Mucosa of stomach (tissue), 1 donor: ENCODE measurements around the gene APLNR.

Experiments
- H3K27me3 ChIP-seq: one replicate; pipeline ENCODE4 v1.7.0; 2013; ENCODE audit warnings: mild to moderate bottlenecking, low read length; ENCODE audit not compliant: control insufficient read depth, insufficient read depth
- H3K36me3 ChIP-seq: one replicate; pipeline ENCODE4 v1.7.0; 2013; ENCODE audit warnings: low read length; ENCODE audit not compliant: control insufficient read depth, insufficient read depth
- H3K4me1 ChIP-seq: one replicate; pipeline ENCODE4 v1.7.0; 2013; ENCODE audit warnings: mild to moderate bottlenecking, low read length; ENCODE audit not compliant: control insufficient read depth, insufficient read depth
- H3K4me3 ChIP-seq: one replicate; pipeline ENCODE4 v1.7.0; 2013; ENCODE audit warnings: low read length
- H3K9ac ChIP-seq: one replicate; pipeline ENCODE4 v1.7.0; 2013; ENCODE audit warnings: mild to moderate bottlenecking, low read length, moderate library complexity
- H3K9me3 ChIP-seq: one replicate; pipeline ENCODE4 v1.7.0; 2013; ENCODE audit warnings: mild to moderate bottlenecking, low read length, moderate library complexity; ENCODE audit not compliant: control insufficient read depth
- donor health status: Pancreatic carcinoma.

APLNR gene

DNA sequence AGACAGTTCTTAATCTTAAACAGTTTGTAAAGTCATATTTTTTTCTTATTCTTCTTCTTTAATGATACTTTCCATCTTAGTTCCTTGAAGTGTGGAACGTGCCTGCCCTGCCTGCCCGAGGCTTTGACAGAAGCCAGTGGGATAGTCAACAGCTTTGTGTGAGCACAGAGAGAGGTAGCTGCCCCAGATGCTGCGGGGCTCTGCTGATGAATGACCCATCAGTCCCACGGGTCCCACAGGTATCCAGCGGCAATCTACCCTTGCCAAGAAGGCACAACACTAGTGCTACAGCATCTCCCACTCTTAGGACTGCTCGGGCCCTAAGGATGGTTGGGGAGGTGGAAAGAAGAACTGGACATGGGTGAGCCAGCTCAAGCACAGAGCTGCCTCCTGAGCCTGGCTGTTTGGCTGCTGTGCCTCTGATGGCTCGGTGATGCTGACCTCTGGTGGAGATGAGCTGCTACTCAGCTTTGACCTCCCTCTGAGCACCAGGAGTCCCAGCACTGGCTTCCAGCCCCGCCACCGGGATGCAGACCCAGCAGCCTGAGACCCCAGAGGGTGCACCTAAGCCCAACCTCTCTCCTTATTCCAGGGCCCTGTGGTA is 11.8 kb upstream of the APLNR start:
- H3K4me1 ChIP-seq = no peaks in the 10 kb centered on the region
- H3K9me3 ChIP-seq = no peaks in the 10 kb centered on the region
- H3K27me3 ChIP-seq = no peaks in the 10 kb centered on the region
- H3K36me3 ChIP-seq = no peaks in the 10 kb centered on the region
- H3K4me3 ChIP-seq = no peak overlapping the region
- no peak overlapping the region for H3K9ac ChIP-seq

DNA sequence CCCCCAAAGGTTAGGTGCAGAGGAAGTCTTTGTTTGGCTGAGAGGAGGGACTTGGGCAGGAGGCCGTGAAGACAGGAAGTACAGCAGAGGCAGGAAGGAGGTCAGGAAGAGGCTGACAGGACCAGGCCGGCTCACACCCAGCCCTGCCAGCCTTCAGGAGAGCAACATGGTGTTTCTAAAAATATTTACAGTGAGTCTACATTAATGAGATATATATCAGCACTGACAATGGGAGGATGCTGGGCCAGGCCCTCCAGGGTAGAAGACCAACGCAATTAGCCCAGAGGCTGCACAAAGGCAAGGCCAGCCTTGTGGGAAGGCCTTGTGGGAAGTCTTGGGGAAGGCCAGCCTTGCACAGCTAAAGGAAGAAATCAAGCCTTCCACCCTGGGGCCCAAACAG is 7.9 kb upstream of the APLNR start:
- H3K4me1 ChIP-seq = peaks cover under 1% of the 10 kb centered on the region
- no peaks in the 10 kb centered on the region for H3K36me3 ChIP-seq
- H3K4me3 ChIP-seq = no peak overlapping the region
- no peaks in the 10 kb centered on the region for H3K27me3 ChIP-seq
- H3K9ac ChIP-seq = no peak overlapping the region
- no peaks in the 10 kb centered on the region for H3K9me3 ChIP-seq

DNA sequence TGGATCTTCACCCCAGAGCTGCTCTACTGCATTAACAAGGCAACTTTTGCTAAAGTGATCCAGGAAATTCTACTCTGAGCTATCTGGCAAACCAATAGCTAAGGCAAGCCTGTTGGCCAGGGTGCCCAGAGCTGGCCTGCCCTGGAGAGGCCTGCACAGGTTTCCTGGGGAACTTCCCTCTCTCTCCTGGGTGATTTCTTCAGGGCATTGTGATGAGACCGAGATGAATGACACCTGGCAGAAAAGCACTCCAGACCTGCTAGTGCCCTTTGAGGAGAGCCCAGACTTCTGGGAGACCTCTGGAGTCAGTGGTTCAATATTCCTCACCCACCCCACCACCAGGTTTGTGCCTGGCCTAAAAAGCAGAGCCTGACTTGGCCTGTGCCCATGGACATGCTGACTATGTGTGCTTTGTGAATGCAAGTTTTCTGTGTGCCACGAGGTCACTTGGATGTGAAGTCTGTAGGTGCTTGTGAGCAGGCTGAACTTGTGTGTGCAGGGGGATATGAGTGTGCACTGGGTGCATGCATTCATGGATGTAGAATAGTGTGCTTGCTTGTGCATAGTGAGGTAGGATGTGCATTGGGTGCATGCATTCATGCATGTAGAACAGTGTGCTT is 4.4 kb upstream of the APLNR start:
- no peaks in the 10 kb centered on the region for H3K9me3 ChIP-seq
- H3K36me3 ChIP-seq = no peaks in the 10 kb centered on the region
- H3K27me3 ChIP-seq = no peaks in the 10 kb centered on the region
- H3K4me1 ChIP-seq = peaks cover 5% of the 10 kb centered on the region
- H3K9ac ChIP-seq = no peak overlapping the region
- H3K4me3 ChIP-seq = no peak overlapping the region

DNA sequence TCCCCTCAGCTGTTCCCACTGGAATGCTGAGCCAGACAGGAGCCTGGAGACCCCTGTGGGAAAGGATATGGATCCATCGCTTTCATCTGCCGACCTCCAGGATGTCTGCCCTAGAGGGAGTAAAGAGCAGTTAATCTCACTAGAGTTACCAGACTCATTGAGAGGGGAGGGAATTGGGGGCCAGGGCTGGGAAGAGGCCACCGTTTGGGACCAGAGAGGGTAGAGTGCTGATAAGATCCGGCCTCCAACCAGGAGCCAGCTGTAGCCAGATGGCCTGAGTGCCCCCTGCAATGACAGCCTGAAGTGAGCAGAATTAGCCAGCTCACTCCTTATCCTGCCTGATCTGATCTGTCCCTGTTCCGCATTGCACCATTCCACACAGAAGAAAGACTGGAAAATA is 3.7 kb upstream of the APLNR start:
- Histone ChIP-seq H3K4me3 (no peak overlapping the region), H3K9me3 (no peaks in the 10 kb centered on the region), H3K36me3 (no peaks in the 10 kb centered on the region), H3K27me3 (no peaks in the 10 kb centered on the region), H3K9ac (no peak overlapping the region), H3K4me1 (peaks cover 5% of the 10 kb centered on the region)

DNA sequence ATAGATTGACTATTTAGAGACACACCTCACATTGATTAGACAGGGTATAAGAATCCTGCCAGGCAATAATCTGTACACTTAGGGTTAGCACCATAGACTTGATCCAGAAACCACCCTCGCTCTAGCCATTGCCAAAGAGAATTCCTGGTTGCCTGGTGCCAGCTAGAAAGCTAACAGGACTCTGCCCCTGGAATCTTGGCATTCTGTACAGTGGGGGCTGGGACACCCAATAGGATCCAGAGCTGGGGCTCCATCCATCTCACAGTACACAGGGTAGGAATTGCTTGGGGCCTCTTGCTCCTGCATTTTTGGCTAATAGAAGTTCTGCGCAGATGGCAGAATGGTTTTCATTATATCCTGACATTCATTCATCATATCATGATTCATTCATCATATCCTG is 3.0 kb upstream of the APLNR start:
- H3K27me3 ChIP-seq = no peaks in the 10 kb centered on the region
- H3K4me1 ChIP-seq = peaks cover 5% of the 10 kb centered on the region
- no peaks in the 10 kb centered on the region for H3K36me3 ChIP-seq
- H3K9me3 ChIP-seq = no peaks in the 10 kb centered on the region
- H3K4me3 ChIP-seq = no peak overlapping the region
- H3K9ac ChIP-seq = no peak overlapping the region

DNA sequence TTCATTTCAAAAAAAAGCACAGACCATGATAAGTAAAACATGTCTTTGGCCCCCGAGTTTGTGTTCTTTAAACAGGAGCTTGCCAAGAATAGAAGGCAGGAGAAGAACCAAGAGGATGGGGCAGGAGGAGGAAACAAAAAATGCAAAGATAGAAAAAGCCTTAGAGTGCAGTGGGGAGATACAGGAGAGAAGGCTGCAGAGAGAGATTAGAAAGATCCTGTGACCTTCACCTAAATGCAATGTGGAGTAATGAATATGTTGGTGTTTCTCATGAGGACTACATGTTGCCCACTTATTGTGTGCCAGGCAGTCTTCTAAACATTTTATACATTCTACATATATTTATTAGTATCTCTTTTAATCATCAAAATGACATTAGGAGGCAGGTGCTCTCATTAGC is 2.3 kb upstream of the APLNR start:
- H3K4me3 ChIP-seq = no peak overlapping the region
- no peaks in the 10 kb centered on the region for H3K36me3 ChIP-seq
- no peak overlapping the region for H3K9ac ChIP-seq
- H3K27me3 ChIP-seq = no peaks in the 10 kb centered on the region
- H3K9me3 ChIP-seq = no peaks in the 10 kb centered on the region
- H3K4me1 ChIP-seq = peaks cover 5% of the 10 kb centered on the region

DNA sequence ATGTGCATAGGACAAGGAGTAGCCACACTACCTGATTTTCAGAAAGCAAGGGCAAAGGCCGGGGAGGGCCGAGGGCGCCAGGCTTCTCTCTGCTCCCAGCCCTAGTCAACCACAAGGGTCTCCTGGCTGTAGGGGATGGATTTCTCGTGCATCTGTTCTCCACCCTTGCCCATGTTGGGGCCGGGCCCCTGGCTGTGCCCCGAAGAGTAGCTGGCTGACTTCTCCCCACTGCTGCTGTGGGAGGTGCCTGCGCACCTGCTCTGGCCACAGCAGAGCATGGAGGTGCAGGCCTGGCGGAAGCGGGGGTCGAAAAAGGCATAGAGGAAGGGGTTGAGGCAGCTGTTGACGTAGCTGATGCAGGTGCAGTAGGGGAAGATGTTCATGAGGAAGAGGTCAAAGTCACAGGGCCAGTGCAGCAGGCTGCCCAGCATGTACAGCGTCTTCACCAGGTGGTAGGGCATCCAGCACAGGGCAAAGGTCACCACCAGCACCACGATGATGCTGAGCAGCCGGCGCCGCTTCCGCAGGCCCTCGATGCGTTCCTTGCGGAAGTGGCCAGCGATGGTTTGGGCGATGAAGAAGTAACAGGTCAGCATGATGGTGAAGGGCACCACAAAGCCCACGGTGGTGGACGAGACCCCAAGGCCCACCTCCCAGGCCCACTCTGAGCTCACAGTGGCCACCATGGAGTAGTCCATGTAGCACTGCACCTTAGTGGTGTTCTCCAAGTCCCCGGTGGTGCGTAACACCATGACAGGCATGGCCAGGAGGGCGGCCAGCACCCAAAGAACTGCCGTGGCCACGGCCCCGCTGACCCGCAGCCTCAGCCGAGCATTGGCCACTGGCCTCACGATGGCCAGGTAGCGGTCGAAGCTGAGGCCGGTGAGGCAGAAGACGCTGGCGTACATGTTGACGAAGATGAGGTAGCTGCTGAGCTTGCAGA is 1.0 kb downstream of the APLNR start:
- Histone ChIP-seq H3K9me3 (no peaks in the 10 kb centered on the region), H3K36me3 (no peaks in the 10 kb centered on the region), H3K9ac (no peak overlapping the region), H3K4me3 (no peak overlapping the region), H3K27me3 (peaks cover 12% of the 10 kb centered on the region), H3K4me1 (peaks cover 5% of the 10 kb centered on the region)

DNA sequence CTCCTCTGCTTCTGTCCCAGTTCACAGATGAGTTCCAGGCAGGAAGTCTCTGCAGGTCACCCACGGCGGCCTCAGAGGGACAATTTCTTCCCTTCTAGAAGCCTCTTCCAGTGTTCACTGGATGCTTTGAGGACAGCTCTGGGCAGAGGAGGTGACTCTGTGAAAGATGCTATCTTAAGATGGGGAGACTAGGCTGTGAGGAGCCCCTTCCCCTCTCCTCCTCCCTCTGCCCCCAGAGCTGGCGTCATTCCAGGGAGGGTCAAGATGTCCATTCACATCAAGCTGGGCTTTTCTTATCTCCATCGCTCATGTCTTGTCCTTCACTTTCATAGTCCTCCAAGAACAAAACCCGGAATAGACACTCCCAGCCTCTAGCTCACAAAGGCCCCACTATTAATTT is 3.3 kb downstream of the APLNR start:
- Histone ChIP-seq H3K4me1 (no peaks in the 10 kb centered on the region), H3K9ac (no peak overlapping the region), H3K27me3 (peaks cover 12% of the 10 kb centered on the region), H3K4me3 (no peak overlapping the region), H3K36me3 (no peaks in the 10 kb centered on the region), H3K9me3 (no peaks in the 10 kb centered on the region)

DNA sequence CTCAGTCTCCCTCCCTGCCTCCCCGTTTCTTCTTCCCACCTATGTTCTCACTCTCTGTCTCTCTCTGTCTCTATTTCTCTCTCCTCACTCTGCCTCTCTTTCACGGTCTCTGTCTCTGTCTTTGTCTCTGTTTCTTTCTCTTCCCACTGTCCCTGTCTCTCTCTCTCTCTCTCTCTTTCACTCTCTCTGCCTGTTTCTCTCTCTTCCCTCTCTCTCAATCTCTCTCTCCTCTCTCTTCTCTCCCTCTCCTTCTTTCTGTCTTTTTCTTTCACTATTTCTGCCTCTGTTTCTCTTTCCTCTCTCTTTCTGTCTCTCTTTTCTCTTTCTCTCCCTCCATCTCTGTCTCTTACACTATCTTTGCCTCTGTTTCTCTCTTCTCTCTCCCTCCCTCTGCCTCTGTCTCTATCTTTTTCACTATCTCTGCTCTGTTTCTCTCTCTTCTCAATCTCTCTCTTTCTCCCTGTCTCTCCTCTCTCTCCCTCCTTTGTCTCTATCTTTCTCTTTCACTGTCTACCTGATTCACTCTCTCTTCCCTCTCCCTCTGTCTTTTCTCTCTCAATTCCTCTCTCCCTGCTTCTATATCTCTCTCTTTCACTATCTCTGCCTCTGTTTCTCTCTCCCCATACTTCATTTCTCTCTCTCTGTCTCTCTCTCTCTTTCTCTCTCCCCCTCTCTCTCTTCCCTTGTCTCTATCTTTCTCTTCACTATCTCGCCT is 5.4 kb downstream of the APLNR start:
- peaks cover 12% of the 10 kb centered on the region for H3K27me3 ChIP-seq
- no peak overlapping the region for H3K4me3 ChIP-seq
- no peak overlapping the region for H3K9ac ChIP-seq
- no peaks in the 10 kb centered on the region for H3K4me1 ChIP-seq
- no peaks in the 10 kb centered on the region for H3K9me3 ChIP-seq
- no peaks in the 10 kb centered on the region for H3K36me3 ChIP-seq

DNA sequence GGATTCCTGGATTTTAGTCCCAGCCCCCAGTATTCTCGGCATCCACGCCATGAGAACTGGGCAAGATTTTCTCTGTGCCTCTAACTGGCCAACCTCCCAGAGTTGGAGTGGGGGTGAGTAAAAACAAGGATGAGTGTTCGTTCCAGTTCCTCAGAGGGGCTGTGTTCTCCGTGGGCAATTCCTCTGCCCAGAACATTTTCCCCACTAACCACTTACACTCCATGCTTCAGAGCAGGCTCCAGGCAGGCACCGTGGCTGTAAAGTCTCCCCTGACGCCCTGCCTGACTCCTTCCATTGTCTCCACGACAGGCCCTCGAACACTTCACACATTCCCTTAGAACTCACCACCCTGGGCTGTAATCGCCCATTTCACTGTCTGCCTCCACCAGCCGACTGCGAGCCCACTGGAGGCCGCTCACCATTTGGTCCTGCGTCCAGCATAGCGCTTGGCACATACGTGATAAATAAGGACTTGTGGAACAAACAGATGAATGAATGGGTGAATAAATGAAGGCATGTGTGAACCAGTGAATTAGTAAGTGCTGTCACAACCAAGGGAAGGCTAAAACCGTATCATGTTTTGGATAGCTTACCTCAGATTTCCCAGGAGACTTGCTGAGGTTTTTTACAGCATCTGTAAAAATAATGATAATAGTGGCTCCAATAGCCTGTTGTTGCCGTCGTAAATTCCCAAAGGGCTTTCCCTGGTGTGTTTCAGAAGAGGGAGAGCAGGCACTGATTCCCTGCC is 6.1 kb downstream of the APLNR start:
- no peaks in the 10 kb centered on the region for H3K9me3 ChIP-seq
- no peak overlapping the region for H3K9ac ChIP-seq
- no peak overlapping the region for H3K4me3 ChIP-seq
- H3K27me3 ChIP-seq = peaks cover 12% of the 10 kb centered on the region
- no peaks in the 10 kb centered on the region for H3K36me3 ChIP-seq
- no peaks in the 10 kb centered on the region for H3K4me1 ChIP-seq

DNA sequence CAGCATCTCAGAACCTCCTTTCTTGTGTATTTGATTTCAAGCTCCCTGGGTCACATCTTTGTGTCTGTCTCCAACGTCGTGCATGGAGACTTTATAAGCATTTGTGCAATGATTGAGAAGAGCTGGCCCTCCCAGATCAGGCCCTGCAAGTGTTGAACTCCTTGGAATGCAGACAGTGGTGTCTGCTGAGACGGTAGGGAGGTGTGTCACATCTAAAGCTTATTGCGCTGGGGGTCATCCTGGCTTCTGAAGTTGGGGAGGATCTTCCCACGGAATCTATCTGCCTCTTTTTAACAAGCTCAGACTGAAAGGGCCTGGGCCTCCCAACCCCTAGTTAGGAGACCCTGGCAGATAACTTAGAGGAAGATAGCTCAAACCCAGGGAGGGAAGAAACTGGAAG is 6.7 kb downstream of the APLNR start:
- Histone ChIP-seq H3K36me3 (no peaks in the 10 kb centered on the region), H3K9ac (no peak overlapping the region), H3K9me3 (no peaks in the 10 kb centered on the region), H3K27me3 (peaks cover 12% of the 10 kb centered on the region), H3K4me3 (no peak overlapping the region), H3K4me1 (no peaks in the 10 kb centered on the region)
